Mucosa of gallbladder (tissue), 1 donor: ENCODE measurements around the gene NUDT6. TPM values are rescaled to one million over a fixed set of nuclear protein-coding genes. Genes with fewer than 3 reads are reported as not detected.
A peak's percentile ranks its signal among the peaks of the same experiment; 100 is the strongest.
"Not testable (repeated sequence)": the region's sequence is repeated elsewhere in the genome, so short reads cannot be mapped to it uniquely, and the experiment has no call there.

Experiments used
- DNase-seq: peaks from one replicate; pipeline ENCODE4 v3.0.0-alpha.2; 2020; ENCODE audit warnings: low spot score
- total RNA-seq: library from RNA; stranded (reverse); gene quantifications from one replicate; pipeline ENCODE4 v1.2.1, GENCODE V29; 2021
- donor health status: DM: no; HTN: no; CAD: no.

Gene NUDT6
- 3.5 TPM for total RNA-seq

GRCh38 chr4:122921971-122922876 lies at the start of gene NUDT6:
NUDT6 (minus strand) TSS chr4:122922597; CDS start chr4:122922572, 25 bp downstream.
- DNase-seq, result peak; percentile 42

GRCh38 chr4:122968227-122968812 lies 45.9 kb upstream of the NUDT6 start:
- no peak for DNase-seq

GRCh38 chr4:122967231-122967630 lies 44.8 kb upstream of the NUDT6 start:
- no peak for DNase-seq

GRCh38 chr4:122966201-122966600 lies 43.8 kb upstream of the NUDT6 start:
- no peak for DNase-seq

GRCh38 chr4:122963216-122963615 lies 40.8 kb upstream of the NUDT6 start:
- DNase-seq, result no peak

- DNase-seq, result no peak
Observed at GRCh38 chr4:122960611-122961000, 38.2 kb upstream of the NUDT6 start.

- no peak for DNase-seq
Observed at GRCh38 chr4:122959981-122960610, 37.7 kb upstream of the NUDT6 start.

GRCh38 chr4:122959441-122959840 lies 37.0 kb upstream of the NUDT6 start:
- no peak for DNase-seq

- no peak for DNase-seq
Observed at GRCh38 chr4:122958505-122958904, 36.1 kb upstream of the NUDT6 start.

- no peak for DNase-seq
Observed at GRCh38 chr4:122953924-122954323, 31.5 kb upstream of the NUDT6 start.

- DNase-seq, result no peak
Observed at GRCh38 chr4:122952028-122952427, 29.6 kb upstream of the NUDT6 start.

GRCh38 chr4:122948671-122949070 lies 26.3 kb upstream of the NUDT6 start:
- no peak for DNase-seq

- DNase-seq, result no peak
Observed at GRCh38 chr4:122946142-122946541, 23.7 kb upstream of the NUDT6 start.

- not testable (repeated sequence) for DNase-seq
Observed at GRCh38 chr4:122945136-122945535, 22.7 kb upstream of the NUDT6 start.

GRCh38 chr4:122932763-122933162 lies 10.4 kb upstream of the NUDT6 start:
- DNase-seq, result no peak

GRCh38 chr4:122930862-122931261 lies 8.5 kb upstream of the NUDT6 start:
- no peak for DNase-seq

- DNase-seq, result no peak
Observed at GRCh38 chr4:122928930-122929329, 6.5 kb upstream of the NUDT6 start.

- peak; percentile 83 for DNase-seq
Observed at GRCh38 chr4:122922877-122923511, 597 bp upstream of the NUDT6 start.

- no peak for DNase-seq
Observed at GRCh38 chr4:122921300-122921699, 1.1 kb downstream of the NUDT6 start.

GRCh38 chr4:122920473-122920872 lies 1.9 kb downstream of the NUDT6 start:
- DNase-seq, result no peak

- no peak for DNase-seq
Observed at GRCh38 chr4:122917731-122918130, 4.7 kb downstream of the NUDT6 start.

GRCh38 chr4:122914938-122915337 lies 7.5 kb downstream of the NUDT6 start:
- DNase-seq, result no peak
